ENCODE results near the gene FKBP1A. TPM values are rescaled to one million over a fixed set of nuclear protein-coding genes. Genes with fewer than 3 reads are reported as not detected.

The FKBP1A gene
- total and polyA plus RNA-seq, 2 experiments from 2014 or later = 99.5 to 161 TPM

GRCh38 chr20:1386323-1386722 lies 6.5 kb downstream of the FKBP1A start:
- WGBS (ENCODE audit: low lambda C conversion rate, missing lambda C conversion rate) = 84% methylated on average over 4 of the region's 4 CpGs
- H3K9me2 ChIP-seq (replicated peaks; ENCODE audit: insufficient read depth) = no peaks in the 10 kb centered on the region
- H3K36me3 ChIP-seq (replicated peaks; ENCODE audit: insufficient read depth, low read depth) = no peaks in the 10 kb centered on the region
- peaks cover 47% of the 10 kb centered on the region for H3K4me1 ChIP-seq (ENCODE audit: insufficient read depth)
- H2AFZ ChIP-seq = no peak overlapping the region
- H3K79me2 ChIP-seq = peaks cover 91% of the 10 kb centered on the region
- no peak overlapping the region for H3K4me2 ChIP-seq
- DNase-seq (ENCODE audit: low spot score) = no peak
- no peak overlapping the region for H3K27ac ChIP-seq
- no peaks in the 10 kb centered on the region for H3K9me3 ChIP-seq (ENCODE audit: low read depth)
- peaks cover 81% of the 10 kb centered on the region for H4K20me1 ChIP-seq (ENCODE audit: insufficient read depth, poor library complexity, severe bottlenecking)
- no peak overlapping the region for H3K4me3 ChIP-seq
- no peak for TF ChIP-seq EZH2phosphoT487 (IDR thresholded peaks at IDR 0.05; ENCODE audit: low read depth, severe bottlenecking, unreplicated experiment)
- TF ChIP-seq EZH2 (IDR thresholded peaks at IDR 0.05; ENCODE audit: borderline replicate concordance) = no peak
- TF ChIP-seq CTCF (IDR thresholded peaks at IDR 0.05; ENCODE audit: poor library complexity) = no peak
- no peaks in the 10 kb centered on the region for H3K27me3 ChIP-seq

GRCh38 chr20:1383623-1384404 lies 9.0 kb downstream of the FKBP1A start:
- Histone ChIP-seq H4K20me1 (ENCODE audit: insufficient read depth, poor library complexity, severe bottlenecking) (peaks cover 81% of the 10 kb centered on the region), H3K27me3 (no peaks in the 10 kb centered on the region), H2AFZ (no peak overlapping the region), H3K9me2 (replicated peaks; ENCODE audit: insufficient read depth) (no peaks in the 10 kb centered on the region), H3K9me3 (ENCODE audit: low read depth) (no peaks in the 10 kb centered on the region), H3K4me3 (no peak overlapping the region), H3K36me3 (replicated peaks; ENCODE audit: insufficient read depth, low read depth) (no peaks in the 10 kb centered on the region), H3K79me2 (peaks cover 91% of the 10 kb centered on the region), H3K4me1 (ENCODE audit: insufficient read depth) (peaks cover 30% of the 10 kb centered on the region), H3K27ac (no peak overlapping the region), H3K4me2 (peak overlapping the region; percentile 13)
- WGBS (ENCODE audit: low lambda C conversion rate, missing lambda C conversion rate) = 58% methylated on average over 5 of the region's 5 CpGs
- no peak for TF ChIP-seq CTCF (IDR thresholded peaks at IDR 0.05; ENCODE audit: poor library complexity)
- peak; percentile 97 for TF ChIP-seq EZH2phosphoT487 (IDR thresholded peaks at IDR 0.05; ENCODE audit: low read depth, severe bottlenecking, unreplicated experiment)
- peak; percentile 35 for DNase-seq (ENCODE audit: low spot score)

- H3K27me3 ChIP-seq = no peaks in the 10 kb centered on the region
- no peaks in the 10 kb centered on the region for H3K9me3 ChIP-seq (ENCODE audit: low read depth)
- H3K36me3 ChIP-seq (replicated peaks; ENCODE audit: insufficient read depth, low read depth) = no peaks in the 10 kb centered on the region
- peaks cover 82% of the 10 kb centered on the region for H4K20me1 ChIP-seq (ENCODE audit: insufficient read depth, poor library complexity, severe bottlenecking)
- no peak for DNase-seq (ENCODE audit: low spot score)
- WGBS (ENCODE audit: low lambda C conversion rate, missing lambda C conversion rate) = 95% methylated on average over 4 of the region's 4 CpGs
- TF ChIP-seq EZH2phosphoT487 (IDR thresholded peaks at IDR 0.05; ENCODE audit: low read depth, severe bottlenecking, unreplicated experiment) = no peak
- no peak for TF ChIP-seq EZH2 (IDR thresholded peaks at IDR 0.05; ENCODE audit: borderline replicate concordance)
- no peak for TF ChIP-seq CTCF (IDR thresholded peaks at IDR 0.05; ENCODE audit: poor library complexity)
- no peaks in the 10 kb centered on the region for H3K9me2 ChIP-seq (replicated peaks; ENCODE audit: insufficient read depth)
- no peak overlapping the region for H2AFZ ChIP-seq
- peaks cover 30% of the 10 kb centered on the region for H3K4me1 ChIP-seq (ENCODE audit: insufficient read depth)
- peaks cover 91% of the 10 kb centered on the region for H3K79me2 ChIP-seq
- H3K27ac ChIP-seq = no peak overlapping the region
- H3K4me3 ChIP-seq = no peak overlapping the region
- no peak overlapping the region for H3K4me2 ChIP-seq
Observed at GRCh38 chr20:1382670-1383069, 10.2 kb downstream of the FKBP1A start.

Data from hepatocyte (in vitro differentiated cells).